Hepatocyte (in vitro differentiated cells): ENCODE data around the gene IER3. TPM values are rescaled to one million over a fixed set of nuclear protein-coding genes. Genes with fewer than 3 reads are reported as not detected.
"Not testable (repeated sequence)": the region's sequence is repeated elsewhere in the genome, so short reads cannot be mapped to it uniquely, and the experiment has no call there.

Experiments used
- DNase-seq: peaks from one replicate; pipeline ENCODE4 v3.0.0-alpha.2; 2016; ENCODE audit warnings: low spot score
- H2AFZ ChIP-seq: fragments of 200-600 bp; sonication (generic); 2 replicates; pipeline ENCODE4 v1.6.0; 2016; ENCODE audit warnings: antibody characterized with exemption, mild to moderate bottlenecking
- H3K27ac ChIP-seq: fragments of 200-600 bp; sonication (generic); 2 replicates; pipeline ENCODE4 v1.5.1; 2016; ENCODE audit warnings: mild to moderate bottlenecking
- H3K27me3 ChIP-seq: fragments of 200-600 bp; sonication (generic); 2 replicates; pipeline ENCODE4 v1.6.1; 2016
- H3K36me3 ChIP-seq: fragments of 200-600 bp; sonication (generic); replicated peaks from 2 replicates; pipeline ENCODE4 v1.5.1; 2016; ENCODE audit warnings: low read depth; ENCODE audit not compliant: insufficient read depth
- H3K4me1 ChIP-seq: fragments of 200-600 bp; sonication (generic); 2 replicates; pipeline ENCODE4 v1.5.1; 2016; ENCODE audit warnings: mild to moderate bottlenecking, moderate library complexity; ENCODE audit not compliant: insufficient read depth
- H3K4me2 ChIP-seq: fragments of 200-600 bp; sonication (generic); 2 replicates; pipeline ENCODE4 v1.6.0; 2016
- H3K4me3 ChIP-seq: fragments of 200-600 bp; sonication (generic); 2 replicates; pipeline ENCODE4 v1.5.1; 2016; ENCODE audit warnings: mild to moderate bottlenecking
- H3K79me2 ChIP-seq: fragments of 200-600 bp; sonication (generic); 2 replicates; pipeline ENCODE4 v1.6.0; 2017; ENCODE audit warnings: mild to moderate bottlenecking
- H3K9me2 ChIP-seq: fragments of 200-600 bp; sonication (generic); replicated peaks from 2 replicates; pipeline ENCODE4 v1.6.0; 2017; ENCODE audit warnings: mild to moderate bottlenecking; ENCODE audit not compliant: insufficient read depth
- H3K9me3 ChIP-seq: fragments of 200-600 bp; sonication (generic); 2 replicates; pipeline ENCODE4 v1.5.1; 2016; ENCODE audit warnings: low read depth, mild to moderate bottlenecking
- H4K20me1 ChIP-seq: fragments of 200-600 bp; sonication (generic); 2 replicates; pipeline ENCODE4 v1.6.0; 2016; ENCODE audit warnings: mild to moderate bottlenecking; ENCODE audit not compliant: insufficient read depth, poor library complexity, severe bottlenecking
- CTCF ChIP-seq: fragments of 200-600 bp; sonication (generic); IDR thresholded peaks from 2 replicates; pipeline ENCODE4 v1.5.1; 2016; ENCODE audit warnings: antibody characterized with exemption, mild to moderate bottlenecking; ENCODE audit not compliant: poor library complexity
- EZH2 ChIP-seq: fragments of 200-600 bp; sonication (generic); IDR thresholded peaks from 2 replicates; pipeline ENCODE4 v1.6.1; 2016; ENCODE audit warnings: antibody characterized with exemption, mild to moderate bottlenecking, borderline replicate concordance
- EZH2phosphoT487 ChIP-seq: fragments of 200-600 bp; sonication (generic); IDR thresholded peaks from one replicate; pipeline ENCODE4 v1.6.1; 2018; ENCODE audit warnings: antibody characterized with exemption, mild to moderate bottlenecking, low read depth, moderate library complexity; ENCODE audit not compliant: unreplicated experiment, severe bottlenecking
- WGBS: methylation state at CpG from one replicate; pipeline ENCODE4 v1.1.6; 2016; ENCODE audit warnings: low lambda C conversion rate; ENCODE audit errors: missing lambda C conversion rate; 5-methylcytosine and 5-hydroxymethylcytosine counted together
- polyA plus RNA-seq: library from polyadenylated mRNA; unstranded; fragments of >200 nt; fragmentation: Nextera tagmentation; extraction: Ambion mirVana; gene quantifications from 2 replicates; pipeline ENCODE4 v1.2.1, GENCODE V29; 2016
- total RNA-seq: library from RNA; depleted of rRNA; stranded (reverse); fragments of >200 nt; gene quantifications from 2 replicates; pipeline ENCODE4 v1.2.3, GENCODE V29; 2014

Gene IER3
- total and polyA plus RNA-seq, 2 experiments from 2014 or later: 159 to 193 TPM

GRCh38 chr6:30719791-30720737, 24.3 kb downstream of the IER3 start, which contains the start of gene TUBB:
Gene TUBB (plus strand): TSS chr6:30720352. CDS start chr6:30720507, 155 bp downstream.
- H3K9me2 ChIP-seq: no peaks in the 10 kb centered on the region
- H3K9me3 ChIP-seq: no peaks in the 10 kb centered on the region
- peak; percentile 7 for TF ChIP-seq CTCF
- no peak for TF ChIP-seq EZH2phosphoT487
- no peak for TF ChIP-seq EZH2
- peaks cover 35% of the 10 kb centered on the region for H4K20me1 ChIP-seq
- H3K4me3 ChIP-seq: peak within 1 kb of the TSS; percentile 81
- peak within 1 kb of the TSS; percentile 43 for H2AFZ ChIP-seq
- no peaks in the 10 kb centered on the region for H3K27me3 ChIP-seq
- H3K36me3 ChIP-seq: no peaks in the 10 kb centered on the region
- H3K27ac ChIP-seq: peak within 1 kb of the TSS; percentile 99
- peak within 1 kb of the TSS; percentile 75 for H3K4me2 ChIP-seq
- H3K4me1 ChIP-seq: peaks cover 13% of the 10 kb centered on the region
- peaks cover 60% of the 10 kb centered on the region for H3K79me2 ChIP-seq
- peak; percentile 99 for DNase-seq
- WGBS: 2% methylated on average over 33 of the region's 38 CpGs

- no peaks in the 10 kb centered on the region for H3K36me3 ChIP-seq
- peak overlapping the region; percentile 75 for H3K4me2 ChIP-seq
- H3K9me2 ChIP-seq: no peaks in the 10 kb centered on the region
- H3K27me3 ChIP-seq: no peaks in the 10 kb centered on the region
- H3K79me2 ChIP-seq: peaks cover 53% of the 10 kb centered on the region
- H2AFZ ChIP-seq: peak overlapping the region; percentile 43
- DNase-seq: no peak
- peaks cover 13% of the 10 kb centered on the region for H3K4me1 ChIP-seq
- H3K9me3 ChIP-seq: no peaks in the 10 kb centered on the region
- no peak for TF ChIP-seq EZH2phosphoT487
- H3K4me3 ChIP-seq: peak overlapping the region; percentile 18
- 10% methylated on average over 8 of the region's 8 CpGs for WGBS
- H4K20me1 ChIP-seq: peaks cover 28% of the 10 kb centered on the region
- H3K27ac ChIP-seq: peak overlapping the region; percentile 91
These were observed 25.0 kb downstream of the IER3 start for GRCh38 chr6:30719356-30719755.

DNA sequence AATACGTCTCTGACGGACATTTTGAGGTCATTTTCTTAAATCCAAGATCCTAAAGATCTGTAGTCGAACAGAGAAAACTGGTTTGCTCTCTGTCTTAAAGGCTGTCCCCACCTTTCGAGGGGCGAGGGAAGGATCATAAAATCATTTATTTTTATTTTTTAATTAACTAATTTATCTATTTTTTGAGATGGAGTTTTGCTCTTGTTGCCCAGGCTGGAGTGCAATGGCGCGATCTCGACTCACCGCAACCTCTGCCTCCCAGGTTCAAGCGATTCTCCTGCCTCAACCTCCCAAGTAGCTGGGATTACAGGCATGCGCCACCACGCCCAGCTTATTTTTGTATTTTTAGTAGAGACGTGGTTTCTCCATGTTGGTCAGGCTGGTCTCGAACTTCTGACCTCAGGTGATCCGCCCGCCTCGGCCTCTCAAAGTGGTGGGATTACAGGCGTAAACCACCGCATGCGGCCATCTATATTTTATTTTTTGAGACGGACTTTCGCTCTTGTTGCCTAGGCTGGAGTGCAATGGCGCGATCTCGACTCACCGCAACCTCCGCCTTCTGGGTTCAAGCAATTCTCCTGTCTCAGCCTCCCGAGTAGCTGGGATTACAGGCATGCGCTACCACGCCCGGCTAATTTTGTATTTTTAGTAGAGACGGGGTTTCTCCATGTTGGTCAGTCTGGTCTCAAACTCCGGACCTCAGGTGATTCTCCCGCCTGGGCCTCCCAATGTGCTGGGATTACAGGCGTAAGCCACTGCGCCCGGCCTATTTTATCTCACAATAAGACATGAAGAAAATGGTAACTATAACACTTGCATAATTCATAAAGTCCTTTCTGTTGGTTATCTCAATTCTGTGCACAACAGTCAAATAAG, 26.3 kb downstream of the IER3 start:
- Histone ChIP-seq H3K4me3 (peak overlapping the region; percentile 25), H4K20me1 (peaks cover 16% of the 10 kb centered on the region), H3K27ac (peak overlapping the region; percentile 91), H3K4me1 (peaks cover 13% of the 10 kb centered on the region), H3K4me2 (peak overlapping the region; percentile 75), H2AFZ (peak overlapping the region; percentile 31), H3K79me2 (peaks cover 40% of the 10 kb centered on the region)
- not testable (repeated sequence) for H3K27me3 ChIP-seq, H3K9me3 ChIP-seq, H3K36me3 ChIP-seq, DNase-seq, H3K9me2 ChIP-seq
- 86% methylated on average over 37 of the region's 37 CpGs for WGBS

DNA sequence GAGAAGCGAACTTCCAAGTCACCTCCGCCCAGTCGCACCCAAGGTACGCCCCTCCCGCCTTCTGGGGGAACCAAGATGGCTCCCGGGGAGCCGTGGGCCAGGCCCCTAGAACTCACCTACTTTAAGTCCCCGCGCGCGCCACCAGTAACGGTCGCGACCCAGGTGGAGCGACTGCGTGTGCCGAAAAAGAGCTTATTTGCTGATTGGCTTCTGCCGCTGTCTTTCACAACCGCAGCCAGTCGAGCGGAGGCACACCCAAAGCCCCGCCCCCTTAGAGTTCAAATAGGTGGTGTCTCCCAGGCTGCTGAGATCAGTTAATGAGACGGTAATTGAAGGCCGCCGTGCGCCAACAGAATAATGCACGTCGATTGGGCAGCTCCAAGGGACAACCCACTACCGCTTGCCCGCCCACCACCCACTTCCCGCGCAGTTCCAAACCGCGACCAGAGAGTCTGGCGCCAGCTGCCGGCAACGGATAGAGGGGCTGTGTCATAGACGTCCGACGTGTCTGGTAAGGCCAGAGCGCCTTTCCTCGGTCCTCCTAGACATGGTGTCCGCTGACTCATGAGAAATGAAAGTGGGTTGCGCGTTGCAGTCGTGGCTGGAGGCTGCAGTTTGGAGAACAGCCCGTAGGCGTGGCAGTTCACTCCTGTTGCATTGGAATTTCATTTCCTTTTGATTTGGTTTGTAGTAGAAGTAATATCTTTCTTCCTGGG, 27.1 kb downstream of the IER3 start, which contains the start of gene MDC1:
Gene MDC1 (minus strand): TSS at position 153 of the 716 bp plus-strand sequence. CDS start 2,106 bp downstream, outside the sequence.
- H3K9me3 ChIP-seq: no peaks in the 10 kb centered on the region
- DNase-seq: peak; percentile 99
- WGBS: under 1% methylated on average over 48 of the region's 48 CpGs
- peaks cover 9% of the 10 kb centered on the region for H3K4me1 ChIP-seq
- no peaks in the 10 kb centered on the region for H3K36me3 ChIP-seq
- no peaks in the 10 kb centered on the region for H3K27me3 ChIP-seq
- peak; percentile 2 for TF ChIP-seq CTCF
- no peak for TF ChIP-seq EZH2
- H3K4me3 ChIP-seq: peak within 1 kb of the TSS; percentile 25
- peak within 1 kb of the TSS; percentile 80 for H3K4me2 ChIP-seq
- H3K79me2 ChIP-seq: peaks cover 34% of the 10 kb centered on the region
- H3K9me2 ChIP-seq: no peaks in the 10 kb centered on the region
- peak within 1 kb of the TSS; percentile 91 for H3K27ac ChIP-seq
- peaks cover 9% of the 10 kb centered on the region for H4K20me1 ChIP-seq
- H2AFZ ChIP-seq: peak within 1 kb of the TSS; percentile 39
